ENCODE results near the gene FBXW11. TPM values are rescaled to one million over a fixed set of nuclear protein-coding genes. Genes with fewer than 3 reads are reported as not detected.

Gene FBXW11
- total RNA-seq, 1 experiment from 2014 or later: 34.9 TPM

GRCh38 chr5:171939951-171940350, 66.5 kb downstream of the FBXW11 start:
- Histone ChIP-seq H3K27me3 (replicated peaks; ENCODE audit: insufficient read depth, low read depth, low read length, poor library complexity) (no peaks in the 10 kb centered on the region), H3K4me1 (ENCODE audit: insufficient read depth, low read length, poor library complexity, severe bottlenecking) (peaks cover 2% of the 10 kb centered on the region), H3K9me3 (ENCODE audit: low read depth, low read length, poor library complexity, severe bottlenecking) (no peaks in the 10 kb centered on the region), H3K4me3 (ENCODE audit: low read depth, low read length, poor library complexity, severe bottlenecking) (no peak overlapping the region), H3K27ac (ENCODE audit: low read depth, low read length, poor library complexity, severe bottlenecking) (no peak overlapping the region), H3K36me3 (ENCODE audit: insufficient read depth, low read length, poor library complexity, severe bottlenecking) (no peaks in the 10 kb centered on the region)
- POLR2A ChIA-PET (ENCODE audit: low non-redundant PET): no interaction called here
- DNase-seq (ENCODE audit: low spot score): no peak
- BruUV-seq (replicated peaks): no TSS peak
- TF ChIP-seq CTCF (conservative IDR thresholded peaks at IDR 0.05; ENCODE audit: low read depth, low read length): no peak
- no peak for TF ChIP-seq EZH2 (IDR thresholded peaks at IDR 0.05; ENCODE audit: borderline replicate concordance, low read depth, low read length, poor library complexity, severe bottlenecking)
- CTCF ChIA-PET: no interaction called here
- intact Hi-C loops (cut with micrococcal nuclease; ENCODE audit: unreplicated experiment): no loop called here

- TF ChIP-seq CTCF (conservative IDR thresholded peaks at IDR 0.05; ENCODE audit: low read depth, low read length) (no peak), EZH2 (IDR thresholded peaks at IDR 0.05; ENCODE audit: borderline replicate concordance, low read depth, low read length, poor library complexity, severe bottlenecking) (no peak)
- POLR2A ChIA-PET (ENCODE audit: low non-redundant PET): no interaction called here
- no peaks in the 10 kb centered on the region for H3K27me3 ChIP-seq (replicated peaks; ENCODE audit: insufficient read depth, low read depth, low read length, poor library complexity)
- no peak for DNase-seq (ENCODE audit: low spot score)
- no peaks in the 10 kb centered on the region for H3K36me3 ChIP-seq (ENCODE audit: insufficient read depth, low read length, poor library complexity, severe bottlenecking)
- H3K27ac ChIP-seq (ENCODE audit: low read depth, low read length, poor library complexity, severe bottlenecking): no peak overlapping the region
- BruUV-seq (replicated peaks): no TSS peak
- H3K9me3 ChIP-seq (ENCODE audit: low read depth, low read length, poor library complexity, severe bottlenecking): no peaks in the 10 kb centered on the region
- CTCF ChIA-PET: no interaction called here
- no peaks in the 10 kb centered on the region for H3K4me1 ChIP-seq (ENCODE audit: insufficient read depth, low read length, poor library complexity, severe bottlenecking)
- intact Hi-C loops (cut with micrococcal nuclease; ENCODE audit: unreplicated experiment): no loop called here
- no peak overlapping the region for H3K4me3 ChIP-seq (ENCODE audit: low read depth, low read length, poor library complexity, severe bottlenecking)
Observed at GRCh38 chr5:171938358-171938757, 68.1 kb downstream of the FBXW11 start.

- no TSS peak for BruUV-seq (replicated peaks)
- Histone ChIP-seq H3K36me3 (ENCODE audit: insufficient read depth, low read length, poor library complexity, severe bottlenecking) (no peaks in the 10 kb centered on the region), H3K27ac (ENCODE audit: low read depth, low read length, poor library complexity, severe bottlenecking) (no peak overlapping the region), H3K9me3 (ENCODE audit: low read depth, low read length, poor library complexity, severe bottlenecking) (no peaks in the 10 kb centered on the region), H3K27me3 (replicated peaks; ENCODE audit: insufficient read depth, low read depth, low read length, poor library complexity) (no peaks in the 10 kb centered on the region), H3K4me3 (ENCODE audit: low read depth, low read length, poor library complexity, severe bottlenecking) (no peak overlapping the region), H3K4me1 (ENCODE audit: insufficient read depth, low read length, poor library complexity, severe bottlenecking) (no peaks in the 10 kb centered on the region)
- ChIA-PET POLR2A (ENCODE audit: low non-redundant PET) (no interaction called here), CTCF (no interaction called here)
- no peak for DNase-seq (ENCODE audit: low spot score)
- TF ChIP-seq CTCF (conservative IDR thresholded peaks at IDR 0.05; ENCODE audit: low read depth, low read length): no peak
- intact Hi-C loops (cut with micrococcal nuclease; ENCODE audit: unreplicated experiment): no loop called here
Observed at GRCh38 chr5:171937351-171937750, 69.1 kb downstream of the FBXW11 start.
